GM21786 (cell line): Measurements from ENCODE around the gene ASF1B.
A peak's percentile ranks its signal among the peaks of the same experiment; 100 is the strongest.

Experiments
- ATAC-seq: cut with Tn5 transposase; IDR thresholded peaks from one replicate; pipeline ENCODE4 v1.9.1; 2021; ENCODE audit not compliant: unreplicated experiment

ASF1B gene

GRCh38 chr19:14138576-14139265, 2.3 kb upstream of the ASF1B start:
- ATAC-seq: no peak

GRCh38 chr19:14135985-14136508, 342 bp downstream of the ASF1B start:
- ATAC-seq: no peak

GRCh38 chr19:14135355-14135754, 1.0 kb downstream of the ASF1B start:
- ATAC-seq: no peak

- ATAC-seq: no peak
These were observed 8.4 kb downstream of the ASF1B start for GRCh38 chr19:14127929-14128509.

- ATAC-seq: no peak
These were observed 9.2 kb downstream of the ASF1B start for GRCh38 chr19:14127176-14127575.

GRCh38 chr19:14122924-14123323, 13.5 kb downstream of the ASF1B start:
- no peak for ATAC-seq

- ATAC-seq: no peak
These were observed 15.9 kb downstream of the ASF1B start for GRCh38 chr19:14120497-14120780.

- ATAC-seq: no peak
These were observed 16.5 kb downstream of the ASF1B start for GRCh38 chr19:14119644-14120496.

GRCh38 chr19:14119146-14119545, 17.2 kb downstream of the ASF1B start:
- no peak for ATAC-seq

- peak; percentile 36 for ATAC-seq
These were observed 18.0 kb downstream of the ASF1B start for GRCh38 chr19:14118165-14119051.

GRCh38 chr19:14117668-14118164, 18.7 kb downstream of the ASF1B start, which contains the start of gene PRKACA:
PRKACA (minus strand) TSS chr19:14117762; CDS start chr19:14117547, 215 bp downstream.
- ATAC-seq: peak; percentile 89

- peak; percentile 8 for ATAC-seq
These were observed 19.3 kb downstream of the ASF1B start for GRCh38 chr19:14116918-14117578.

GRCh38 chr19:14116525-14116917, 19.9 kb downstream of the ASF1B start:
- ATAC-seq: no peak

- no peak for ATAC-seq
These were observed 20.6 kb downstream of the ASF1B start for GRCh38 chr19:14115756-14116155.

GRCh38 chr19:14114854-14115253, 21.5 kb downstream of the ASF1B start:
- ATAC-seq: no peak

- no peak for ATAC-seq
These were observed 21.9 kb downstream of the ASF1B start for GRCh38 chr19:14114439-14114838.

- no peak for ATAC-seq
These were observed 22.5 kb downstream of the ASF1B start for GRCh38 chr19:14113762-14114414.

- no peak for ATAC-seq
These were observed 23.5 kb downstream of the ASF1B start for GRCh38 chr19:14112809-14113385.
